K562 (cell line): ENCODE data around the gene INSR. TPM values are rescaled to one million over a fixed set of nuclear protein-coding genes. Genes with fewer than 3 reads are reported as not detected.

ENCODE experiments used
- ATAC-seq: fragments of 200-7000 bp; cut with Tn5 transposase; 3 replicates; pipeline ENCODE4 v1.9.1; 2020; ENCODE audit warnings: moderate library complexity
- BruUV-seq: library from RNA; stranded (reverse); fragments of 400-500 nt; replicated peaks from 2 replicates; lab custom pipeline; 2021; lab: Mats Ljungman, UMichigan
- CTCF ChIA-PET: fragments of 300-600 bp; formaldehyde crosslinking; extraction: SDS; loops from one replicate; lab custom pipeline; 2021; ENCODE audit warnings: low intra/inter-chr PET ratio; lab: Yijun Ruan, JAX
- POLR2A ChIA-PET: fragments of 300-600, 350-650 bp; sonication (Branson Sonifier 250); formaldehyde crosslinking; extraction: SDS; loops from one replicate; lab custom pipeline; 2021; ENCODE audit warnings: antibody characterized with exemption, inconsistent platforms; lab: Yijun Ruan, JAX
- DNase-seq, 4 experiments: peaks; one replicate each; pipeline versions ENCODE4 v3.0.0 to v3.0.0-alpha.2; 2011 to 2018; ENCODE audit warnings: low spot score in 3 of 4, mixed read lengths in 3 of 4; ENCODE audit errors: extremely low read depth in 1 of 4
- FAIRE-seq: peaks from 2 replicates; lab custom pipeline; 2011; peaks lifted over from hg19 to GRCh38; lab: Jason Lieb, UNC
- H2AFZ ChIP-seq: 2 replicates; pipeline ENCODE4 v1.6.0; 2011; ENCODE audit warnings: low read depth, low read length, control low read depth, inconsistent platforms
- H3K27ac ChIP-seq: fragments of 200-600 bp; 3 replicates; pipeline ENCODE4 v1.8.0; 2011; ENCODE audit warnings: low read depth, mild to moderate bottlenecking, control low read depth, inconsistent platforms, low read length, moderate library complexity, mixed read lengths; ENCODE audit errors: extremely low read depth
- H3K27me3 ChIP-seq, 2 experiments: fragments of 300-600 bp in 1 of 2; 2 replicates in 1 of 2; 3 replicates in 1 of 2; pipeline versions ENCODE4 v1.6.0 to v1.8.0; 2011; ENCODE audit warnings: inconsistent platforms in 2 of 2, low read length in 2 of 2, mild to moderate bottlenecking in 1 of 2, mixed read lengths in 1 of 2, moderate library complexity in 1 of 2; ENCODE audit not compliant: control insufficient read depth in 2 of 2, insufficient read depth in 2 of 2
- H3K36me3 ChIP-seq: fragments of 300-600 bp; 3 replicates; pipeline ENCODE4 v1.8.0; 2011; ENCODE audit warnings: mild to moderate bottlenecking, low read length, inconsistent platforms; ENCODE audit not compliant: control insufficient read depth, insufficient read depth
- H3K4me1 ChIP-seq, 2 experiments: fragments of 200-600 bp in 1 of 2; replicated peaks in 1 of 2; 2 replicates in 1 of 2; 3 replicates in 1 of 2; pipeline versions ENCODE4 v1.5.1 to v1.8.0; 2011; ENCODE audit warnings: inconsistent platforms in 2 of 2, low read length in 2 of 2, mild to moderate bottlenecking in 1 of 2, mixed read lengths in 1 of 2, moderate library complexity in 1 of 2; ENCODE audit not compliant: control insufficient read depth in 2 of 2, insufficient read depth in 2 of 2
- H3K4me2 ChIP-seq: 2 replicates; pipeline ENCODE4 v1.6.1; 2011; ENCODE audit warnings: low read length, control low read depth, inconsistent platforms, mixed read lengths; ENCODE audit not compliant: insufficient read depth
- H3K4me3 ChIP-seq: fragments of 200-600 bp; sonication (generic), shearing (Covaris generic); 2 replicates; pipeline ENCODE4 v1.5.1; 2016; ENCODE audit warnings: control low read depth, inconsistent platforms
- H3K79me2 ChIP-seq: fragments of 200-600 bp; 3 replicates; pipeline ENCODE4 v1.8.0; 2011; ENCODE audit warnings: low read length, inconsistent platforms; ENCODE audit not compliant: control insufficient read depth, insufficient read depth
- H3K9ac ChIP-seq, 2 experiments: 2 replicates each; pipeline versions ENCODE4 v1.6.0 to v1.6.1; 2011; ENCODE audit warnings: low read depth in 2 of 2, low read length in 2 of 2, control low read depth in 1 of 2, inconsistent platforms in 1 of 2, mild to moderate bottlenecking in 1 of 2, mixed read lengths in 1 of 2; ENCODE audit not compliant: insufficient read depth in 1 of 2
- H3K9me1 ChIP-seq: one replicate; pipeline ENCODE4 v1.6.0; 2011; ENCODE audit warnings: inconsistent platforms, mild to moderate bottlenecking, low read length, moderate library complexity; ENCODE audit not compliant: control insufficient read depth, insufficient read depth
- H3K9me3 ChIP-seq: replicated peaks from 2 replicates; pipeline ENCODE4 v1.5.1; 2011; ENCODE audit warnings: low read depth, low read length, inconsistent platforms; ENCODE audit not compliant: control insufficient read depth, insufficient read depth
- H4K20me1 ChIP-seq: replicated peaks from 2 replicates; pipeline ENCODE4 v1.6.1; 2011; ENCODE audit warnings: low read length, inconsistent platforms, mixed read lengths; ENCODE audit not compliant: control insufficient read depth, insufficient read depth
- DDX20 ChIP-seq: fragments of 450-650 bp; IDR thresholded peaks from 2 replicates; pipeline ENCODE4 v1.6.1; 2016; ENCODE audit warnings: missing genetic modification characterization, low read depth, mild to moderate bottlenecking, missing compliant biosample characterization, moderate library complexity
- FOXM1 ChIP-seq, 2 experiments: fragments of 450-650 bp in 1 of 2; sonication (generic) in 1 of 2; formaldehyde crosslinking in 1 of 2; IDR thresholded peaks; 2 replicates each; pipeline versions ENCODE4 v1.6.1 to v1.9.0; 2017 to 2022; ENCODE audit warnings: low read depth in 2 of 2, mild to moderate bottlenecking in 2 of 2, missing genetic modification reagents in 1 of 2, moderate library complexity in 1 of 2
- GATAD2B ChIP-seq: fragments of 450-650 bp; IDR thresholded peaks from 2 replicates; pipeline ENCODE4 v1.6.1; 2017; ENCODE audit warnings: mild to moderate bottlenecking, borderline replicate concordance
- HMG20B ChIP-seq: fragments of 250-450 bp; sonication (Bioruptor Pico); IDR thresholded peaks from 2 replicates; pipeline ENCODE4 v1.5.0; 2021; ENCODE audit warnings: mild to moderate bottlenecking
- KDM1A ChIP-seq, 2 experiments: fragments of 450-650 bp; IDR thresholded peaks; 2 replicates each; pipeline ENCODE4 v1.6.1; 2016; ENCODE audit warnings: mild to moderate bottlenecking in 2 of 2
- NCOA1 ChIP-seq: fragments of 450-650 bp; IDR thresholded peaks from 2 replicates; pipeline ENCODE4 v1.6.1; 2016; ENCODE audit warnings: low read depth
- POLR2AphosphoS2 ChIP-seq: IDR thresholded peaks from 2 replicates; pipeline ENCODE4 v1.6.1; 2012; ENCODE audit warnings: low read length, improper control_type of control experiment
- POLR2G ChIP-seq: fragments of 200-400 bp; formaldehyde crosslinking; IDR thresholded peaks from 2 replicates; pipeline ENCODE4 v1.6.1; 2017; ENCODE audit warnings: low read depth, mild to moderate bottlenecking, antibody characterized with exemption, low read length, moderate library complexity
- RBFOX2 ChIP-seq: fragments of 200-400 bp; formaldehyde crosslinking; IDR thresholded peaks from 2 replicates; pipeline ENCODE4 v1.6.1; 2017; ENCODE audit warnings: low read depth, mild to moderate bottlenecking, low read length, moderate library complexity
- SIX5 ChIP-seq, 2 experiments: IDR thresholded peaks; 2 replicates each; pipeline ENCODE4 v1.6.1; 2011; ENCODE audit warnings: low read length in 2 of 2, borderline replicate concordance in 1 of 2, low read depth in 1 of 2, mild to moderate bottlenecking in 1 of 2, moderate library complexity in 1 of 2; ENCODE audit not compliant: insufficient read depth in 1 of 2
- SUPT5H ChIP-seq: fragments of 450-650 bp; IDR thresholded peaks from 2 replicates; pipeline ENCODE4 v1.6.1; 2016
- ZNF121 ChIP-seq: sonication (generic); formaldehyde crosslinking; conservative IDR thresholded peaks from 2 replicates; pipeline ENCODE4 v1.8.0; 2022; ENCODE audit warnings: missing genetic modification reagents
- ZNF23 ChIP-seq: fragments of 250-450 bp; sonication (Bioruptor Pico); IDR thresholded peaks from 2 replicates; pipeline ENCODE4 v1.4.0; 2020; ENCODE audit warnings: mild to moderate bottlenecking
- ZNF282 ChIP-seq: sonication (generic); formaldehyde crosslinking; IDR thresholded peaks from 2 replicates; pipeline ENCODE4 v1.8.1; 2023; ENCODE audit warnings: missing genetic modification reagents
- ZNF408 ChIP-seq: fragments of 250-450 bp; sonication (Bioruptor Pico); IDR thresholded peaks from 2 replicates; pipeline ENCODE4 v1.4.0; 2020; ENCODE audit warnings: low read depth, mild to moderate bottlenecking, moderate library complexity
- ZNF583 ChIP-seq: fragments of 250-450 bp; sonication (Bioruptor Pico); IDR thresholded peaks from 2 replicates; pipeline ENCODE4 v1.4.0; 2020
- whole genome bisulfite sequencing: fragments of 100-300 bp; shearing (Covaris generic); methylation state at CpG from one replicate; pipeline ENCODE4 v1.1.6; 2016; ENCODE audit warnings: low coverage, mixed read lengths; ENCODE audit not compliant: insufficient coverage; ENCODE audit errors: missing lambda C conversion rate; 5-methylcytosine and 5-hydroxymethylcytosine counted together
- in situ Hi-C: fragments of 300-500 bp; cut with MboI; formaldehyde crosslinking; loops from 4 replicates; pipeline ENCODE4 v1.15.0; 2018; ENCODE audit warnings: inconsistent platforms, mixed read lengths
- intact Hi-C: fragments of 100-400 bp; cut with micrococcal nuclease; formaldehyde crosslinking; loops from 2 replicates; pipeline ENCODE4 v1.14.2; 2022
- polyA plus RNA-seq, 8 experiments: library from polyadenylated mRNA; depleted of rRNA in 4 of 8; stranded (reverse) in 5 of 8; unstranded in 3 of 8; fragments of >200 nt; fragmentation: Nextera tagmentation in 2 of 8; fragmentation: Illumina TruSeq in 1 of 8; extraction: Ambion mirVana in 2 of 8; extraction: Trizol in 1 of 8; gene quantifications; 2 replicates each; pipeline versions ENCODE4 v1.2.1 to v1.2.3, GENCODE V29; 2011 to 2014; ENCODE audit warnings: inconsistent platforms in 1 of 8, missing spikeins in 1 of 8
- total RNA-seq, 7 experiments: library from RNA; depleted of rRNA in 6 of 7; stranded (reverse); fragments of >200 nt in 6 of 7; fragmentation: Illumina TruSeq in 2 of 7; extraction: Trizol in 2 of 7; gene quantifications; 2 replicates each; pipeline versions ENCODE4 v1.2.1 to v1.2.3, GENCODE V29; 2011 to 2021; ENCODE audit warnings: low replicate concordance in 1 of 7
- TF ChIP-seq, protein P1 (sequence below): sonication (generic); formaldehyde crosslinking; IDR thresholded peaks from 2 replicates; pipeline ENCODE4 v1.8.0; 2022; ENCODE audit warnings: mild to moderate bottlenecking, missing genetic modification reagents, borderline replicate concordance
- TF ChIP-seq, protein P2 (sequence below): fragments of 450-650 bp; formaldehyde crosslinking; IDR thresholded peaks from 2 replicates; pipeline ENCODE4 v1.4.0; 2022; ENCODE audit warnings: missing genetic modification characterization

Gene INSR
- total and polyA plus RNA-seq, 9 of the 15 experiments (the other 6 are each of a cell fraction or from before 2014, with no cell fraction given) = 0.04 to 0.88 (median 0.41) TPM

DNA sequence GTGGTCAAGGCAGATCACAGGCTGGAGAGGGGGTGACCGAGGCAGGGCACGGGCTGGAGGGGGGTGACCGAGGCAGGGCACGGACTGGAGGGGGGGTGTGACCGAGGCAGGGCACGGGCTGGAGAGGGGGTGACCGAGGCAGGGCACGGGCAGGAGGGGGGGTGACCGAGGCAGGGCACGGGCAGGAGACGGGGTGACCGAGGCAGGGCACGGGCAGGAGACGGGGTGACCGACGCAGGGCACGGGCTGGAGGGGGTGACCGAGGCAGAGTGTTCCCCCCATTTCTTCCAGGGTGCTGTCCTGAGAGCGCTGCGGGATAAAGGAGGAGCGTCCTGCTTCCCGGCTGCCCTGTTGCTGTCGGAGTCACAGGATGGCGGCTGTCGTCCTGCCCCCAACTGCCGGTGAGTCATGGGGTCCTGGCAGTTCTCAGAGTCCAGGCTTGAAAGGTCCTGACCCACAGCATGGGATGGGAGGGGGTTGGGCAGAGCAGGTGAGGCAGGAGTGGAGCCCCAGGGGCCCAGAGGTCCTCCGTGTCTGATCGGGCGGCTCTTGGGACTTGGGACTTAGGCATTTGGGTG lies 219.4 kb downstream of the INSR start:
- H3K36me3 ChIP-seq = peaks cover 81% of the 10 kb centered on the region
- peaks cover 10% of the 10 kb centered on the region for H3K79me2 ChIP-seq

DNA sequence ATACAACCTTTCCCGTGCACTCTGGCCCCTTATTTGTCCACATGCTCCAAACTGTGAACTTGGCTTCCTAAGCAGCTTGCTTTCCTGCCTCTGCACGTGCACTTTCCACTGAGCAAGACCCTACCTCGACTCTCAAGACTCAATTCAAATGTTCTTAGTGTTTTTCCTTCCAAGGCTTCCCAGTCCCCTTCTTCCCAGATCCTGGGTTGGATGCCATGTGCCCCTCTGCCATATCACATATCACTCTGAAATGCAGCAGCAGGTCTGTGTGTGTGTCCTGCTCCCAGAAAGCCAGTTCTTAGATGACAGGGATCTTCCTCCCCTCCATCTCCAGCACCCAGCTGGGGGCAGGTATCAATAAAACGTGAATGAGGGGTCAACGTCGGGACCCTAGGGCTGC lies 221.7 kb downstream of the INSR start:
- H3K9ac ChIP-seq = no peak overlapping the region
- CTCF ChIA-PET = no interaction called here
- no peaks in the 10 kb centered on the region for H3K9me1 ChIP-seq
- 0 out of 2 replicates have a peak, but pooled peaks cover 3% of the 10 kb centered on the region for H3K9me3 ChIP-seq
- H3K4me1 ChIP-seq = peaks cover 3 to 8% of the 10 kb centered on the region in 2 experiments; a peak in 2 of 5 replicates
- H3K4me3 ChIP-seq = no peak overlapping the region
- in situ Hi-C loops = no loop called here
- H4K20me1 ChIP-seq = no peaks in the 10 kb centered on the region
- H3K4me2 ChIP-seq = no peak overlapping the region
- peaks cover 13% of the 10 kb centered on the region for H3K79me2 ChIP-seq
- intact Hi-C loops = no loop called here
- FAIRE-seq = no peak
- 87% methylated on average over 6 of the region's 6 CpGs for WGBS
- BruUV-seq = no TSS peak
- H3K27ac ChIP-seq = no peak overlapping the region
- no peak overlapping the region for H2AFZ ChIP-seq
- POLR2A ChIA-PET = no interaction called here
- ATAC-seq = no peak
- no peaks in the 10 kb centered on the region for H3K27me3 ChIP-seq
- no peak for DNase-seq
- peaks cover 59% of the 10 kb centered on the region for H3K36me3 ChIP-seq
- TF ChIP-seq FOXM1 (IDR thresholded peaks at IDR 0.05; ENCODE audit: low read depth) (no peak), FOXM1 (CRISPR knock-in tag; IDR thresholded peaks at IDR 0.05; ENCODE audit: low read depth) (no peak), ZNF583 (CRISPR knock-in tag) (no peak), GATAD2B (no peak), ZNF23 (CRISPR knock-in tag) (no peak), DDX20 (tag) (no peak), NCOA1 (no peak), KDM1A (IDR thresholded peaks at IDR 0.05) (no peak), HMG20B (CRISPR knock-in tag) (no peak), ZNF408 (CRISPR knock-in tag) (no peak)
- TF ChIP-seq, protein P1, sequence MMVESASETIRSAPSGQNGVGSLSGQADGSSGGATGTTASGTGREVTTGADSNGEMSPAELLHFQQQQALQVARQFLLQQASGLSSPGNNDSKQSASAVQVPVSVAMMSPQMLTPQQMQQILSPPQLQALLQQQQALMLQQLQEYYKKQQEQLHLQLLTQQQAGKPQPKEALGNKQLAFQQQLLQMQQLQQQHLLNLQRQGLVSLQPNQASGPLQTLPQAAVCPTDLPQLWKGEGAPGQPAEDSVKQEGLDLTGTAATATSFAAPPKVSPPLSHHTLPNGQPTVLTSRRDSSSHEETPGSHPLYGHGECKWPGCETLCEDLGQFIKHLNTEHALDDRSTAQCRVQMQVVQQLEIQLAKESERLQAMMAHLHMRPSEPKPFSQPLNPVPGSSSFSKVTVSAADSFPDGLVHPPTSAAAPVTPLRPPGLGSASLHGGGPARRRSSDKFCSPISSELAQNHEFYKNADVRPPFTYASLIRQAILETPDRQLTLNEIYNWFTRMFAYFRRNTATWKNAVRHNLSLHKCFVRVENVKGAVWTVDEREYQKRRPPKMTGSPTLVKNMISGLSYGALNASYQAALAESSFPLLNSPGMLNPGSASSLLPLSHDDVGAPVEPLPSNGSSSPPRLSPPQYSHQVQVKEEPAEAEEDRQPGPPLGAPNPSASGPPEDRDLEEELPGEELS = no peak
- TF ChIP-seq, protein P2, sequence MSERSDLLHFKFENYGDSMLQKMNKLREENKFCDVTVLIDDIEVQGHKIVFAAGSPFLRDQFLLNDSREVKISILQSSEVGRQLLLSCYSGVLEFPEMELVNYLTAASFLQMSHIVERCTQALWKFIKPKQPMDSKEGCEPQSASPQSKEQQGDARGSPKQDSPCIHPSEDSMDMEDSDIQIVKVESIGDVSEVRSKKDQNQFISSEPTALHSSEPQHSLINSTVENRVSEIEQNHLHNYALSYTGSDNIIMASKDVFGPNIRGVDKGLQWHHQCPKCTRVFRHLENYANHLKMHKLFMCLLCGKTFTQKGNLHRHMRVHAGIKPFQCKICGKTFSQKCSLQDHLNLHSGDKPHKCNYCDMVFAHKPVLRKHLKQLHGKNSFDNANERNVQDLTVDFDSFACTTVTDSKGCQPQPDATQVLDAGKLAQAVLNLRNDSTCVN (CRISPR knock-in tag) = no peak

More for the DNA sequence above, 219.4 kb downstream of the INSR start:
- Histone ChIP-seq H2AFZ (no peak overlapping the region), H3K4me2 (no peak overlapping the region), H4K20me1 (no peaks in the 10 kb centered on the region), H3K27me3 (no peaks in the 10 kb centered on the region), H3K4me3 (no peak overlapping the region), H3K27ac (no peak overlapping the region), H3K9me3 (peaks cover 11% of the 10 kb centered on the region), H3K4me1 (peaks cover 0 to 4% of the 10 kb centered on the region in 2 experiments; a peak in 1 of 5 replicates), H3K9ac (no peak overlapping the region), H3K9me1 (no peaks in the 10 kb centered on the region)
- no TSS peak for BruUV-seq
- 0 out of 2 replicates have a peak, but pooled peaks have one; percentile 18 for TF ChIP-seq POLR2G
- TF ChIP-seq SUPT5H = no peak
- TF ChIP-seq ZNF121 (CRISPR knock-in tag) = no peak
- TF ChIP-seq ZNF282 (CRISPR knock-in tag) = no peak
- peak; percentile 45 for TF ChIP-seq RBFOX2
- TF ChIP-seq SIX5 (IDR thresholded peaks at IDR 0.05; ENCODE audit: borderline replicate concordance in 1 of 2, insufficient read depth in 1 of 2, low read depth in 1 of 2, low read length in 2 of 2) = no peak
- TF ChIP-seq POLR2AphosphoS2 = no peak
- ATAC-seq = no peak
- ChIA-PET CTCF (no interaction called here), POLR2A (no interaction called here)
- FAIRE-seq = no peak
- intact Hi-C loops (no loop called here), in situ Hi-C loops (no loop called here)
- 99% methylated on average over 11 of the region's 29 CpGs for WGBS
- no peak for DNase-seq
